ENCODE measurements around the gene PTBP3.
A peak's percentile ranks its signal among the peaks of the same experiment; 100 is the strongest.

The PTBP3 gene

GRCh38 chr9:112360047-112360804 is 26.8 kb upstream of the PTBP3 start:
- DNase-seq: no peak

- no peak for DNase-seq
These were observed 22.0 kb upstream of the PTBP3 start for GRCh38 chr9:112355427-112355897.

- DNase-seq: no peak
These were observed 20.8 kb upstream of the PTBP3 start for GRCh38 chr9:112354081-112354743.

- DNase-seq: no peak
These were observed 18.8 kb upstream of the PTBP3 start for GRCh38 chr9:112352209-112352608.

GRCh38 chr9:112351184-112351583 is 17.8 kb upstream of the PTBP3 start:
- no peak for DNase-seq

- no peak for DNase-seq
These were observed 15.6 kb upstream of the PTBP3 start for GRCh38 chr9:112349008-112349333.

- peak in 56 of 58 donors; percentile 12 to 89 (median 64) for DNase-seq
These were observed 15.0 kb upstream of the PTBP3 start for GRCh38 chr9:112348257-112349007.

- no peak for DNase-seq
These were observed 8.3 kb upstream of the PTBP3 start for GRCh38 chr9:112341730-112342129.

- DNase-seq: no peak
These were observed 6.5 kb upstream of the PTBP3 start for GRCh38 chr9:112339886-112340285.

- DNase-seq: no peak
These were observed 5.1 kb upstream of the PTBP3 start for GRCh38 chr9:112338561-112338960.

GRCh38 chr9:112337547-112337946 is 4.1 kb upstream of the PTBP3 start:
- DNase-seq: no peak

GRCh38 chr9:112334432-112334841 is 1.0 kb upstream of the PTBP3 start:
- no peak for DNase-seq

GRCh38 chr9:112333639-112334431 is 416 bp upstream of the PTBP3 start:
- DNase-seq: peak; percentile 53 to 95 (median 89)

- DNase-seq: peak in 1 of 58 donors; percentile 43
These were observed 794 bp downstream of the PTBP3 start for GRCh38 chr9:112332674-112332976.

GRCh38 chr9:112332214-112332613 is 1.2 kb downstream of the PTBP3 start:
- no peak for DNase-seq

- no peak for DNase-seq
These were observed 1.8 kb downstream of the PTBP3 start for GRCh38 chr9:112331674-112331952.

GRCh38 chr9:112328545-112328944 is 4.9 kb downstream of the PTBP3 start:
- DNase-seq: no peak

- DNase-seq: no peak
These were observed 5.5 kb downstream of the PTBP3 start for GRCh38 chr9:112327718-112328450.

- no peak for DNase-seq
These were observed 7.2 kb downstream of the PTBP3 start for GRCh38 chr9:112326194-112326593.

GRCh38 chr9:112325600-112325999 is 7.8 kb downstream of the PTBP3 start:
- DNase-seq: no peak

- DNase-seq: no peak
These were observed 8.3 kb downstream of the PTBP3 start for GRCh38 chr9:112325127-112325526.

All from anterior cingulate cortex (tissue), 58 donors.